ENCODE results near the gene ATG13. TPM values are rescaled to one million over a fixed set of nuclear protein-coding genes. Genes with fewer than 3 reads are reported as not detected.
A peak's percentile ranks its signal among the peaks of the same experiment; 100 is the strongest.

Gene ATG13
- total and polyA plus RNA-seq, 4 donors = 40.7 to 74.0 (median 69.8) TPM

- no peak for DNase-seq (ENCODE audit: low read depth in 4 of 6, low spot score in 6 of 6)
- Histone ChIP-seq H3K9me3 (ENCODE audit: control insufficient read depth, insufficient read depth, low read length) (no peaks in the 10 kb centered on the region), H3K27me3 (ENCODE audit: control insufficient read depth, insufficient read depth, low read length) (no peaks in the 10 kb centered on the region), H3K27ac (ENCODE audit: low read depth, low read length) (no peak overlapping the region), H3K4me1 (ENCODE audit: control insufficient read depth, insufficient read depth, low read length) (no peaks in the 10 kb centered on the region), H3K4me3 (ENCODE audit: low read depth, low read length) (no peak overlapping the region), H3K36me3 (ENCODE audit: control insufficient read depth, insufficient read depth, low read length) (peaks cover 18% of the 10 kb centered on the region)
- 100% methylated on average over 1 of the region's 3 CpGs for WGBS (ENCODE audit: insufficient coverage)
Measured at GRCh38 chr11:46641639-46642038, 24.3 kb downstream of the ATG13 start.

DNA sequence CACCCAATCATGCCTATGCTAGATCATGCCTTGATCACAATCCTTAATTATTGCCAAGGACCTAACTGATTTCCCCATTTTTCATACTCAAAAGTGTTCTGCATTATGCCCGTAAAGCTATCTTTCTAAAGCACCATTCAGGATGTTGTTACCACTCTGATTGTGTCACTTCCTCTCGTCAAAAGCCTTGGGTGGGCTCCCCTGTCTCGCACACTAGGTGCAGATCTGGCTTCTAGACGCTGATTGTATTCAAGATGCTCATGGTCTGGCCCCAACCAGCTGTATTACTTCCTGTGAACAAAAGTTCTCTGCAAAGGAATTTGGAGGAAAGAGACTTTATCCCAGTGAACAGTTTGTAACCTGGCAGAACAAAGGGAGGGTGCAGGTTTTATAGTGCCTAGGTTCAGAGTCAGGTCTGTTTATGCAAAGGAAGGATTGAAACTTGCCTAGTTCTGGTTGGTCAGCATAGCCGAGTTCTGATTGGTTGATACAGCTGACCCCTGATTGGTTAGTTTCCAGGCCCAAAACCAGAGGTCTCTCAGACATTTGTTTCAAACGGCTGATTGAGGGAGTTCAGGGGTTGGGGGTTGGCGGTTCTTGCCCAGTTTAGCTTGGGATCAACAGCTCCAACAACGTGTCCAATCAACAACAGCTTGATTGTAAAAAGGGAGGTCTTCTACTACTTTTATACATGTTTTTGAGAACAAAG lies 25.4 kb downstream of the ATG13 start:
- Histone ChIP-seq H3K27ac (ENCODE audit: low read depth, low read length) (no peak overlapping the region), H3K9me3 (ENCODE audit: control insufficient read depth, insufficient read depth, low read length) (no peaks in the 10 kb centered on the region), H3K36me3 (ENCODE audit: control insufficient read depth, insufficient read depth, low read length) (peaks cover 21% of the 10 kb centered on the region), H3K27me3 (ENCODE audit: control insufficient read depth, insufficient read depth, low read length) (no peaks in the 10 kb centered on the region), H3K4me3 (ENCODE audit: low read depth, low read length) (no peak overlapping the region), H3K4me1 (ENCODE audit: control insufficient read depth, insufficient read depth, low read length) (no peaks in the 10 kb centered on the region)
- 90% methylated on average over 6 of the region's 8 CpGs for WGBS (ENCODE audit: insufficient coverage)
- DNase-seq (ENCODE audit: low read depth in 4 of 6, low spot score in 6 of 6) = no peak

DNA sequence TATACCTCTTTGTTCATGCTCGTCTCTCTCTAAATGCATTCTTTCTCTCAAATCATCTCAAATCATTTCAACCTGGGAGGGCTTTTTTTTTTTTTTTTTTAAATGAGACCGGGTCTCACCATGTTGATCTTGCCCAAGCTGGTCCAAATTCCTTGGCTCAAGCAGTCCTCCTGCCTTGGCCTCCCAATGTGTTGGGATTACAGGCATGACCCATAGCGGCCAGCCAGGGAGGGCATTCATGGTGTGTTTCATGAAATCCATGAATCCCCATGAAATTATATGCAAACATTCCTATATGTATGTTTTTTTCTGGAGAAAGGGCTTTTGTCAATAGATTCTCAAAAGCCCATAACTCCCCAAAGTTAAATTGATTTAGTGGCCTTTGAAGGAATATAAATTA lies 26.2 kb downstream of the ATG13 start:
- peaks cover 1% of the 10 kb centered on the region for H3K4me1 ChIP-seq (ENCODE audit: control insufficient read depth, insufficient read depth, low read length)
- no peak overlapping the region for H3K27ac ChIP-seq (ENCODE audit: low read depth, low read length)
- peaks cover 25% of the 10 kb centered on the region for H3K36me3 ChIP-seq (ENCODE audit: control insufficient read depth, insufficient read depth, low read length)
- no peak overlapping the region for H3K4me3 ChIP-seq (ENCODE audit: low read depth, low read length)
- no peak for DNase-seq (ENCODE audit: low read depth in 4 of 6, low spot score in 6 of 6)
- no CpG with 5 or more reads among the region's 3 CpGs for WGBS (ENCODE audit: insufficient coverage)
- no peaks in the 10 kb centered on the region for H3K27me3 ChIP-seq (ENCODE audit: control insufficient read depth, insufficient read depth, low read length)
- no peaks in the 10 kb centered on the region for H3K9me3 ChIP-seq (ENCODE audit: control insufficient read depth, insufficient read depth, low read length)

GRCh38 chr11:46643986-46644385 lies 26.6 kb downstream of the ATG13 start:
- no peak for DNase-seq (ENCODE audit: low read depth in 4 of 6, low spot score in 6 of 6)
- Histone ChIP-seq H3K36me3 (ENCODE audit: control insufficient read depth, insufficient read depth, low read length) (peaks cover 26% of the 10 kb centered on the region), H3K9me3 (ENCODE audit: control insufficient read depth, insufficient read depth, low read length) (no peaks in the 10 kb centered on the region), H3K4me3 (ENCODE audit: low read depth, low read length) (no peak overlapping the region), H3K27ac (ENCODE audit: low read depth, low read length) (no peak overlapping the region), H3K27me3 (ENCODE audit: control insufficient read depth, insufficient read depth, low read length) (no peaks in the 10 kb centered on the region), H3K4me1 (ENCODE audit: control insufficient read depth, insufficient read depth, low read length) (peaks cover 2% of the 10 kb centered on the region)

- H3K4me3 ChIP-seq (ENCODE audit: low read depth, low read length) = no peak overlapping the region
- H3K4me1 ChIP-seq (ENCODE audit: control insufficient read depth, insufficient read depth, low read length) = peaks cover 2% of the 10 kb centered on the region
- DNase-seq (ENCODE audit: low read depth in 4 of 6, low spot score in 6 of 6) = peak in 4 of 6 donors; percentile 20 to 78 (median 24)
- no CpG with 5 or more reads among the region's 2 CpGs for WGBS (ENCODE audit: insufficient coverage)
- no peaks in the 10 kb centered on the region for H3K9me3 ChIP-seq (ENCODE audit: control insufficient read depth, insufficient read depth, low read length)
- H3K27ac ChIP-seq (ENCODE audit: low read depth, low read length) = peak overlapping the region; percentile 25
- peaks cover 42% of the 10 kb centered on the region for H3K36me3 ChIP-seq (ENCODE audit: control insufficient read depth, insufficient read depth, low read length)
- no peaks in the 10 kb centered on the region for H3K27me3 ChIP-seq (ENCODE audit: control insufficient read depth, insufficient read depth, low read length)
Measured at GRCh38 chr11:46649180-46649738, 31.9 kb downstream of the ATG13 start.

GRCh38 chr11:46655631-46656030 lies 38.3 kb downstream of the ATG13 start:
- no peaks in the 10 kb centered on the region for H3K4me1 ChIP-seq (ENCODE audit: control insufficient read depth, insufficient read depth, low read length)
- no peaks in the 10 kb centered on the region for H3K9me3 ChIP-seq (ENCODE audit: control insufficient read depth, insufficient read depth, low read length)
- H3K27me3 ChIP-seq (ENCODE audit: control insufficient read depth, insufficient read depth, low read length) = no peaks in the 10 kb centered on the region
- H3K4me3 ChIP-seq (ENCODE audit: low read depth, low read length) = no peak overlapping the region
- H3K27ac ChIP-seq (ENCODE audit: low read depth, low read length) = no peak overlapping the region
- DNase-seq (ENCODE audit: low read depth in 4 of 6, low spot score in 6 of 6) = no peak
- WGBS (ENCODE audit: insufficient coverage) = 96% methylated on average over 3 of the region's 4 CpGs
- peaks cover 61% of the 10 kb centered on the region for H3K36me3 ChIP-seq (ENCODE audit: control insufficient read depth, insufficient read depth, low read length)

- Histone ChIP-seq H3K4me1 (ENCODE audit: control insufficient read depth, insufficient read depth, low read length) (no peaks in the 10 kb centered on the region), H3K27ac (ENCODE audit: low read depth, low read length) (no peak overlapping the region), H3K27me3 (ENCODE audit: control insufficient read depth, insufficient read depth, low read length) (no peaks in the 10 kb centered on the region), H3K4me3 (ENCODE audit: low read depth, low read length) (no peak overlapping the region), H3K36me3 (ENCODE audit: control insufficient read depth, insufficient read depth, low read length) (peaks cover 66% of the 10 kb centered on the region), H3K9me3 (ENCODE audit: control insufficient read depth, insufficient read depth, low read length) (no peaks in the 10 kb centered on the region)
- WGBS (ENCODE audit: insufficient coverage) = 100% methylated on average over 1 of the region's 3 CpGs
- no peak for DNase-seq (ENCODE audit: low read depth in 4 of 6, low spot score in 6 of 6)
Measured at GRCh38 chr11:46657186-46657585, 39.8 kb downstream of the ATG13 start.

- H3K9me3 ChIP-seq (ENCODE audit: control insufficient read depth, insufficient read depth, low read length) = no peaks in the 10 kb centered on the region
- peaks cover 63% of the 10 kb centered on the region for H3K36me3 ChIP-seq (ENCODE audit: control insufficient read depth, insufficient read depth, low read length)
- DNase-seq (ENCODE audit: low read depth in 4 of 6, low spot score in 6 of 6) = no peak
- 89% methylated on average over 3 of the region's 4 CpGs for WGBS (ENCODE audit: insufficient coverage)
- no peaks in the 10 kb centered on the region for H3K27me3 ChIP-seq (ENCODE audit: control insufficient read depth, insufficient read depth, low read length)
- no peaks in the 10 kb centered on the region for H3K4me1 ChIP-seq (ENCODE audit: control insufficient read depth, insufficient read depth, low read length)
- no peak overlapping the region for H3K4me3 ChIP-seq (ENCODE audit: low read depth, low read length)
- H3K27ac ChIP-seq (ENCODE audit: low read depth, low read length) = no peak overlapping the region
Measured at GRCh38 chr11:46658259-46658658, 40.9 kb downstream of the ATG13 start.

DNA sequence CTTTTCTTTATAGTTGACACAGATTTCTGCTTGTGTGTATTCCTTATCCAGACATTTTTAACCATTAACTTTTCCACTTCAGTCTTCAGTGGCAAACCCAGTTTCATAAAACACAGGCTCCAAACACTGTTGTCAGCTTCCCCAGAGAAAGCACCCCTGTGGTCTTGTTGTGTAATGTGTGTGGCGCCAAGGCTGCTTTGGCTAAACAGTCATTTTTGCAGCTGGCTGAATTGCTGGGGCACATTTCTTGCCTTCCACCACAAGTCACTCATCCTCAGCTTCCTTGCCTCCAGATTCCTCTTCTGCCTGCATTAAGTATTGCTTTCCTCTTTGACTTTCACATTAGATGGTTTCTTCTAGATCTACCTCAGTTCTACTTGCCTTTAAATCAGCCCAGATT lies 42.6 kb downstream of the ATG13 start:
- Histone ChIP-seq H3K9me3 (ENCODE audit: control insufficient read depth, insufficient read depth, low read length) (no peaks in the 10 kb centered on the region), H3K4me3 (ENCODE audit: low read depth, low read length) (no peak overlapping the region), H3K27me3 (ENCODE audit: control insufficient read depth, insufficient read depth, low read length) (no peaks in the 10 kb centered on the region), H3K36me3 (ENCODE audit: control insufficient read depth, insufficient read depth, low read length) (peaks cover 64% of the 10 kb centered on the region), H3K4me1 (ENCODE audit: control insufficient read depth, insufficient read depth, low read length) (no peaks in the 10 kb centered on the region), H3K27ac (ENCODE audit: low read depth, low read length) (no peak overlapping the region)
- WGBS (ENCODE audit: insufficient coverage) = no CpG with 5 or more reads among the region's 1 CpG
- DNase-seq (ENCODE audit: low read depth in 4 of 6, low spot score in 6 of 6) = no peak

GRCh38 chr11:46661836-46662235 lies 44.5 kb downstream of the ATG13 start:
- Histone ChIP-seq H3K27ac (ENCODE audit: low read depth, low read length) (no peak overlapping the region), H3K36me3 (ENCODE audit: control insufficient read depth, insufficient read depth, low read length) (peaks cover 61% of the 10 kb centered on the region)
- no peak for DNase-seq (ENCODE audit: low read depth in 4 of 6, low spot score in 6 of 6)

More at GRCh38 chr11:46661836-46662235, 44.5 kb downstream of the ATG13 start:
- Histone ChIP-seq H3K4me3 (ENCODE audit: low read depth, low read length) (no peak overlapping the region), H3K27me3 (ENCODE audit: control insufficient read depth, insufficient read depth, low read length) (no peaks in the 10 kb centered on the region), H3K9me3 (ENCODE audit: control insufficient read depth, insufficient read depth, low read length) (no peaks in the 10 kb centered on the region), H3K4me1 (ENCODE audit: control insufficient read depth, insufficient read depth, low read length) (peaks cover 3% of the 10 kb centered on the region)

All from spinal cord (tissue), 10 donors.